GM19328 (cell line): ENCODE data around the gene DPYSL3.

Experiments used
- ATAC-seq: cut with Tn5 transposase; IDR thresholded peaks from one replicate; pipeline ENCODE4 v1.9.1; 2021; ENCODE audit warnings: mild to moderate bottlenecking, moderate library complexity; ENCODE audit not compliant: unreplicated experiment

Gene DPYSL3

DNA sequence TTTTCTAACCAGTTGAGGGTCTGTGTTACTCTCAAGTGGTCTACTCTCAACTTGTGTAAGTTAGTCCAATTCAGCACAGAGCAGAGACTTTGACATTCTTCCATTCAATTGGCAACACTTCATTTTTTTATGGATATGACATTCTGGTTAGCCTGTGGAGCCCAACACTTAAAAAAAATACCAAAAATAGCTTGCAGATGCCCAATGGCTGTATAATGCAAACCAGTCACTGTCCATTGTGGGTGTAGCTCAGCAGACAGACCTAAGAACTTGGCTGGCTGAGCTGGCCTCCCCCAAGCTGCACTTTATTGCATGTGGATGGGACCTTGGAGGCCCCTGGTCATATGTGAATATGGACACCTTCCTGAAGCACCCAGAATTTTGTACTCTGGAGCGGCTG, 103.2 kb downstream of the DPYSL3 start:
- ATAC-seq: no peak

DNA sequence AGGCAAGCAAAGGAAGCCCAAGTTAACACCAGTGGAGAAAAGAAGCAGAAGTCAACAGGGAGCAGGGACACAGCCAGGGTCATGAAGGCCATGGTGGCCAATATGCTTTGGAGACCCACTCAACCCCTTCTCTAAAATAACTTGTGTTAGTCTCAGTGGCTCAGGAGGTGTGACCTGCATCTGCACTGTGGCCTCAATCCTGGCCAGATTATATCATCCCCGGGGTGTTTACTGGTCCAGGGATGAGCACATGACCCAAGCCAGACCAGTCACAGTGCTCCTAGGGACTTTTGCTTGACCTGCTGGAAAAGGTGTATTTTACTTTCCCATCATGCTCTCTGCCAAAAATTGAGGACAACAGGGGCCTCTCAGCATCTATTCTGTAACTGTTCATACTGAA, 105.2 kb downstream of the DPYSL3 start:
- peak; percentile 7 for ATAC-seq

DNA sequence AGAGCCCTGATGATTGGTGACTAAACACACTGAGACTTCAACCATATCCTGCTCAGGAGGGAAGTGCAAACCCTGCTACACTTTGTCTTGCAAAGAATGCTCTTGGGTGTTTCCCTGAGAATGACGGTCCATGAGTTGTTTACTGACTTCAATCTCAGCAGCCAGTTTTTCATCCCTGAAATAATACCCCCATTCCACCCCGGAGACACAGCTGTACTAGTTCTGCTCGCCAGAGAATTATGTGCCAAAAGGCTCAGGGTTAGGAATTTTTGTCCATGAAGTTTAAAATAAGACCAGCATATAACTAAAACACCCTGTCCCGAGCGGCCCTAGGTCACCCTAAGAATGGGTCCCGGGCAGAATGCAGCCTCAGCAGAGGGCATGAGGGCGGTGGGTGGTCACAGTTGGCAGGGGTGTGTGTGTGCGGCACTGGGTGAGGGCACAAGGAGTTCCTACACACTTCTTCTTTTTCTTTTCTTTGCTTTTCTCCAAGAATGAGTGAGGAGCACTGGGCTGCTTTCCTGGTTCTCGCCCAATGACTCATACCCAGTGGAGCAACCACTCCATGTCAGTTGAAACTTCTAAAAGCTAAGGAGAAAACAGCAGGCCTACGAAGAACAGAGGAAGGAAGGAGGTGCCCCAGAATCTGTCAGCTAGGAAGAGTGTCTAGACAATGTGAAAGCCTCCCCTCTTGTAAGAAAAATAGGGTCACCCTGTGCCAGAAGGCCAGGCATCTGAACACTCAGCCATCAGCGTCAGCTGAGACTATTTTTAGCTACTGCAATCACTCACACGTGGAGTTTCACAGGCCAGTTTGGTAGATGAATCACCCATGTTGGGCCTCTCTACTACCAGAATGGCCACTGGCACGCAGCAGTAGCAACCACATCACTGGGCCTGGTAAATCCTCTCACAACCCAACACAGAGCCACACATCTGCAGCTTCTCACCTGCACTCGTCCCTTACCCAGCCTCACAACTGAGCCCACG, 105.9 kb downstream of the DPYSL3 start:
- ATAC-seq: peak; percentile 90

GRCh38 chr5:147400881-147401280, 109.0 kb downstream of the DPYSL3 start:
- ATAC-seq: no peak

- ATAC-seq: no peak
Observed at GRCh38 chr5:147400126-147400809, 109.6 kb downstream of the DPYSL3 start.

DNA sequence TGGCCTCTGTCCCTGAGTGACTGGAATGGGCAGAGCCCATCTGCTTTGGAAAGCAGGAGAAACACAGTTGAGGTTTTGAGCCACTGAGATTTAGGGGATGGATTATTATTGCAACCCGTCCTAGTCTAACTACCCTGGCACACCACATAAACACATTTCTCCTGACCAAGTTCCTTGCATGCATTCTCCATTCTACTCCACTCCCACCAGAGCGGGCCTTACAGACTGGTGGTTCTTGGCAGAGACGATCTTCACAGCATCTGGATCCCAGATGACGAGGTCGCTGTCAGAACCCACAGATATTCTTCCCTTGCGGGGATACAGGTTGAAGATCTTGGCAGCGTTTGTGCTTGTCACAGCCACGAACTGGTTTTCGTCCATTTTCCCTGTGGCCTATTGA, 111.0 kb downstream of the DPYSL3 start:
- no peak for ATAC-seq

- ATAC-seq: no peak
Observed at GRCh38 chr5:147397616-147398015, 112.3 kb downstream of the DPYSL3 start.

GRCh38 chr5:147396070-147396823, 113.6 kb downstream of the DPYSL3 start:
- ATAC-seq: no peak

DNA sequence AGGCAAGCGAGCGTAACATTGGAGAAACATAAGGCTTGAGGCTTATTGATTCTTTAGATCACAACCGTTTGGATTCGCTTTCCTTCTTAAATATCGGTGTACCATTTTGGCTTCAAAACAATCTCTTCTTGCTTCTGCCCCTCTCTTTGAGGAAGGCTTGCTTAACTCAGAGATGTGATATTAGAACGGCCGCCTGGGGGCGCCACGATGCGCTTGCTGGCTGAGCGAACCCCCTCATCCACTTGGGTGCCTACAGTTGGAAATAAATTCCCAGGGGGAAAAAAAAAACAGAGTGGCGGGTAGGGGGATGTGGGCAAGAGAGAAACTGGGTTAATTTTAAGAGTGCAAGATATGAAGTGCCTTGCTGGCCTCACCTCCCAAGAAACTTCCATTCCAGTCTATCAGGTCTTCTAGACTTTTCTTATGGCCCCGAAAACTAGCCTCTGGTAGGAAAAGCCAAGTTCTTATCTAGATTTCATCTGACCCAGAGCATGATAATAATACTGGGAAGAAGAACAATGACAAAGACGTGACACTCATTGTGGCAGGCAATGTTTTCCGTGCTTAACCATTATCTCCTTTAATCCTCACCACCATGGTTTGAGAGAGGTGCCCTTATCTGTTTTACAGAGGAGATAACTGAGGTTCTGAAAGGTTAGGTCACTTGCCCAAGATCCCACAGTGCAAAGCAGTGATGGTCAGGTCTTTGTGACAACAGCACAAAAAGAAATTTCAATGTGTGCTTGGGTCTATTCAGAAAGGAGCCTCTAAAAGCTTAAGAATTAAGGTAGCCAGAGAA, 115.8 kb downstream of the DPYSL3 start:
- no peak for ATAC-seq

GRCh38 chr5:147391781-147392180, 118.1 kb downstream of the DPYSL3 start:
- ATAC-seq: peak; percentile 86

- ATAC-seq: no peak
Observed at GRCh38 chr5:147390654-147391225, 119.1 kb downstream of the DPYSL3 start.

GRCh38 chr5:147388184-147389108, 121.4 kb downstream of the DPYSL3 start:
- ATAC-seq: no peak

- no peak for ATAC-seq
Observed at GRCh38 chr5:147387109-147387508, 122.8 kb downstream of the DPYSL3 start.

DNA sequence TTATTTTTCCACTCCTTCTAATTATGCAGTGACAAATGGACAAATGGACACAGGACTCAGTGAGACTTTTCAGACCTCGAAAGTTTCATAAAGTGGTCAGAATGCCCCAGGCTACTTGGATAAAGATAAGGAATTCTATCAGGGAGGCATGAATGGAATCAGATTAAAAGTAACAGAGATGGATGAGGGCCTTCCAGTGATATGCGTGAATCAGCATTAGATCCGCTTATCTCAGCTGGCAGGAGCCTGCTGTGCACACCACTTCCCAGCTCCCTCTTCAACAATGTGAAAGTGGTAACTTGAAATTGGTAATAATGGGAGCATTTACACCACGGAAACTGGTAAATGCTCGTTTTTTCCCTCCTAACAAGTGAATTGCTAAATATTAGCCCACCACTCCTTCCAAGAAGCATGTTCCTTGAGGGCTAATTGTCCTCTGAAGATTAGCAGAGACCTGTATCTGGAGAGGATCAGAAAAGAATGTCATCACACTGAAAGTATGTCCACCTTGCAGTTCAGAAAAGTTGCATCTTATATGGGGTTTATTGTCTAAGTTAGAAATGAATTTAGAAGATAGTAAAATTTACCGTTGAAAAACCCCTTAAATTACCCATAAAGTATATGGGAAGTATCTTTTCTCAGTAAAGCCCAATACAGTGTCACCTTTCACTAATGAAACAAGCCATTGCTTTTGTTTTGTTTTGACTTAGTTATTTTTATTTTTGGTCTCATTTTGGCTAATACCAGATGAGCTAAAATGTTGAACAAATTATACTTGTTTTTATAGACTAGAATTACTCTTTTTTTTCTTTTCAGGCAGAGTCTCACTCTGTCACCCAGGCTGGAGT, 125.3 kb downstream of the DPYSL3 start:
- ATAC-seq: no peak

- no peak for ATAC-seq
Observed at GRCh38 chr5:147382776-147383175, 127.1 kb downstream of the DPYSL3 start.

- ATAC-seq: no peak
Observed at GRCh38 chr5:147381555-147381954, 128.3 kb downstream of the DPYSL3 start.

DNA sequence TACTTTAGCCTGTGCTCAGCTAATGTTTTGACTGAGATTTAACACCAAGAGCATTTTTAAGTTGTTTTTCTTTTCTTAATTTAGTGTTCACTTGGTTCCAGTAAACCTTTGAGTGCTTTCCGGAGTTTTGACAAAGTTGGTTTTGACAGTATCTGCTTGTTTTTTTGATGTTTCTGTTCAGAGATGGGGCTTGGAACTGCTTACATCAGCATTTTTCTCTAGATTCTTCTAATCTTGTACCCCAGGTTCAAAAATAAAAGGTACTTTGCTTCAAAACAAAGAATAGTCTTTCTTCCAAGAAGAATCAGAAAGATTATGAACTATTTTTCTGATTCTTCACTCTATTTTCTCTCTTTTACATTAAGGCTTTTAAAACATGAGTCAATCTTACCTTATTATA, 132.2 kb downstream of the DPYSL3 start:
- ATAC-seq: no peak

DNA sequence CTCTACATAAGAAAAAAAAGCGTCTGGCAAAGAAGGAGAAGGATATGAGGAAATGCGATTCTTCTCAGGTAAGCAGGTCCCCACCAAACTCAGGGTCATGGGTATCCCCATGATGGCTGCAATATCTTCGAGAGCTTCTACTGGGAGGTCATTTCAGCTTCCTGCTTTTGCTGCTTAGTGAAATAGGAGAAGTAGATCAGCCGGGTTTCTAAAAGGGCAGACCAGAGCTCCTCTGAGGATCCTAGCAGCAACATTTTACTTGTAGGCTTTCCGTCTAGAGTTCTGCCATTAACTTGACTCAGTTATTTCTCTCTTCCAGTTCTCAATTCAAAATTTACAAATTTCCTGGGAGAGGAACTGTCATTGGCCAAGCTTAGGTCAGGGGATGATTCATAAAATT, 134.7 kb downstream of the DPYSL3 start:
- ATAC-seq: no peak
